ENCODE measurements around the gene CCDC152. TPM values are rescaled to one million over a fixed set of nuclear protein-coding genes. Genes with fewer than 3 reads are reported as not detected.

CCDC152 gene
- total RNA-seq, 1 experiment from 2014 or later = not detected

DNA sequence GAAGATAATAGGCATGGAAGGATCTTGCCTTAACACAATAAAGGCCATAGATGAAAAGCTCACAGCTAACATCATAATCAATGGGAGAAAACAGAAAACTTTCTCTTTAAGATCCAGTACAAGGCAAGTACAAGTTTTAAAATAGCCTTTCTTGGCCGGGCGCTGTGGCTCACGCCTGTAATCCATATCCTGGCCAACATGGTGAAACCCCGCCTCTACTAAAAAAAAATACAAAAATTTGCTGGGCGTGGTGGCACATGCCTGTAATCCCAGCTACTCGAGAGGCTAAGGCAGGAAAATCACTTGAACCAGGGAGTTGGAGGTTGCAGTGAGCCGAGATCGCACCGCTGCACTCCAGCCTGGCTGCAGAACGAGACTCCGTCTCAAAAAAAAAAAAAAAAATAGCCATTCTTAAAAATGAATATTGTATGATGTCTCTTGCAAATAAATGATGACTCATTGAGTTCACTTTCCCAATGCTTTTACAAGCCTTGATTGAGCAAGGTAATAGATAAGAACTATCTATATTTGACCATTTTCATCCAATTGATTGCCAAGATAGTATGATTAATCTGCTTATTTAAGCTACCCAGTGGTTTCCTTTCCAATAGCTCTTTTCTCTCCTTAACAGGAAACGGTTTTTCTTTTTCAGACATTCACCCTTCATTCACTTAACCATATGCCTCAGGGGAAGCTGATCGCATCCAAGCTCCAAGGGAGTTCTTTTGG is 15.8 kb downstream of the CCDC152 start:
- intact Hi-C loops (cut with micrococcal nuclease) = loop anchor here (1.0 kb wide), 1 partner anchor 117 kb away; no protein-coding TSS in a partner anchor
- H3K4me3 ChIP-seq (ENCODE audit: low read length) = peak overlapping the region; percentile 53
- H3K9ac ChIP-seq (ENCODE audit: low read length) = peak overlapping the region; percentile 45
- peak overlapping the region; percentile 21; the same call in 1 of the 2 replicates for H2AFZ ChIP-seq (ENCODE audit: low read length)
- DNase-seq = peak; percentile 91
- H3K27ac ChIP-seq (ENCODE audit: low read length) = peak overlapping the region; percentile 85
- H3K9me3 ChIP-seq (ENCODE audit: low read length) = no peaks in the 10 kb centered on the region
- POLR2A ChIA-PET (ENCODE audit: unreplicated experiment) = interaction anchor here (0.6 kb wide), 1 partner anchor 28 kb away, joined by 4 read pairs; no protein-coding TSS in a partner anchor
- peak; percentile 80 for ATAC-seq
- H3K4me1 ChIP-seq (ENCODE audit: insufficient read depth, low read length) = peaks cover 24% of the 10 kb centered on the region
- H3K9me2 ChIP-seq (replicated peaks; ENCODE audit: low read length) = no peaks in the 10 kb centered on the region
- TF ChIP-seq, protein P1, sequence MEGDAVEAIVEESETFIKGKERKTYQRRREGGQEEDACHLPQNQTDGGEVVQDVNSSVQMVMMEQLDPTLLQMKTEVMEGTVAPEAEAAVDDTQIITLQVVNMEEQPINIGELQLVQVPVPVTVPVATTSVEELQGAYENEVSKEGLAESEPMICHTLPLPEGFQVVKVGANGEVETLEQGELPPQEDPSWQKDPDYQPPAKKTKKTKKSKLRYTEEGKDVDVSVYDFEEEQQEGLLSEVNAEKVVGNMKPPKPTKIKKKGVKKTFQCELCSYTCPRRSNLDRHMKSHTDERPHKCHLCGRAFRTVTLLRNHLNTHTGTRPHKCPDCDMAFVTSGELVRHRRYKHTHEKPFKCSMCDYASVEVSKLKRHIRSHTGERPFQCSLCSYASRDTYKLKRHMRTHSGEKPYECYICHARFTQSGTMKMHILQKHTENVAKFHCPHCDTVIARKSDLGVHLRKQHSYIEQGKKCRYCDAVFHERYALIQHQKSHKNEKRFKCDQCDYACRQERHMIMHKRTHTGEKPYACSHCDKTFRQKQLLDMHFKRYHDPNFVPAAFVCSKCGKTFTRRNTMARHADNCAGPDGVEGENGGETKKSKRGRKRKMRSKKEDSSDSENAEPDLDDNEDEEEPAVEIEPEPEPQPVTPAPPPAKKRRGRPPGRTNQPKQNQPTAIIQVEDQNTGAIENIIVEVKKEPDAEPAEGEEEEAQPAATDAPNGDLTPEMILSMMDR (conservative IDR thresholded peaks at IDR 0.05; ENCODE audit: low read depth, low read length) = no peak
- TF ChIP-seq EZH2 (IDR thresholded peaks at IDR 0.05; ENCODE audit: low read length, unreplicated experiment) (no peak), EZH2phosphoT487 (IDR thresholded peaks at IDR 0.05; ENCODE audit: borderline replicate concordance, low read length) (no peak)
- no peaks in the 10 kb centered on the region for H3F3A ChIP-seq (ENCODE audit: low read length, unreplicated experiment)
- peak overlapping the region; percentile 78 for H3K4me2 ChIP-seq (ENCODE audit: low read length)
- no TSS peak for BruUV-seq (replicated peaks)
- no peaks in the 10 kb centered on the region for H4K20me1 ChIP-seq (ENCODE audit: low read length)
- no peaks in the 10 kb centered on the region for H3K36me3 ChIP-seq (ENCODE audit: low read depth, low read length)
- no peaks in the 10 kb centered on the region for H3K79me2 ChIP-seq (ENCODE audit: low read length)
- H3K27me3 ChIP-seq (ENCODE audit: low read length) = no peaks in the 10 kb centered on the region
- CTCF ChIA-PET = interaction anchor here (1.5 kb wide), 1 partner anchor 117 kb away, joined by 8 read pairs; no protein-coding TSS in a partner anchor

DNA sequence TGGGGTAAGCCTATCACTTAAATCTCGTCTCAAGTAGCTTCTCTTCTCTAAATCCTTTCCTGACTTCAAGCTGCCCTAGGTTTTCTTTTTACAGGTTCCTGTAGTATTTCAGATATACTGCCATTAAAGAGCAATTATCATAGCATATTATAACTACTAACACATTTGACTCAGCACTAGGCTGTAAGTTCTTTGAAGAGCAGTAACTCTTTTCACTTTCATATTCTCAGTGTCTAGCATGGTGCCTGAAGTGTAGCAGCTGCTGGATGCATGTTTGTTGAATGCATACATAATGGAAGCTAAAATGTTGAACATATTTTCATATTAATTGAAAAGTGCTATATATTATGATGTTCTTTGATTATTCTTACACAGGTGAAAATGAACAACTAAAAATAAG is 22.5 kb downstream of the CCDC152 start:
- Histone ChIP-seq H3K4me2 (ENCODE audit: low read length) (no peak overlapping the region), H3K4me3 (ENCODE audit: low read length) (no peak overlapping the region), H3K27me3 (ENCODE audit: low read length) (no peaks in the 10 kb centered on the region), H3K79me2 (ENCODE audit: low read length) (no peaks in the 10 kb centered on the region), H3F3A (ENCODE audit: low read length, unreplicated experiment) (no peaks in the 10 kb centered on the region), H3K9me3 (ENCODE audit: low read length) (no peaks in the 10 kb centered on the region), H2AFZ (ENCODE audit: low read length) (no peak overlapping the region), H4K20me1 (ENCODE audit: low read length) (no peaks in the 10 kb centered on the region), H3K27ac (ENCODE audit: low read length) (no peak overlapping the region), H3K9me2 (replicated peaks; ENCODE audit: low read length) (no peaks in the 10 kb centered on the region), H3K4me1 (ENCODE audit: insufficient read depth, low read length) (peaks cover 6% of the 10 kb centered on the region), H3K36me3 (ENCODE audit: low read depth, low read length) (no peaks in the 10 kb centered on the region), H3K9ac (ENCODE audit: low read length) (no peak overlapping the region)
- POLR2A ChIA-PET (ENCODE audit: unreplicated experiment) = no interaction called here
- intact Hi-C loops (cut with micrococcal nuclease) = no loop called here
- ATAC-seq = no peak
- TF ChIP-seq EZH2 (IDR thresholded peaks at IDR 0.05; ENCODE audit: low read length, unreplicated experiment) (no peak), EZH2phosphoT487 (IDR thresholded peaks at IDR 0.05; ENCODE audit: borderline replicate concordance, low read length) (no peak)
- TF ChIP-seq, protein P1 (conservative IDR thresholded peaks at IDR 0.05; ENCODE audit: low read depth, low read length) = no peak
- CTCF ChIA-PET = no interaction called here
- DNase-seq = no peak
- no TSS peak for BruUV-seq (replicated peaks)

DNA sequence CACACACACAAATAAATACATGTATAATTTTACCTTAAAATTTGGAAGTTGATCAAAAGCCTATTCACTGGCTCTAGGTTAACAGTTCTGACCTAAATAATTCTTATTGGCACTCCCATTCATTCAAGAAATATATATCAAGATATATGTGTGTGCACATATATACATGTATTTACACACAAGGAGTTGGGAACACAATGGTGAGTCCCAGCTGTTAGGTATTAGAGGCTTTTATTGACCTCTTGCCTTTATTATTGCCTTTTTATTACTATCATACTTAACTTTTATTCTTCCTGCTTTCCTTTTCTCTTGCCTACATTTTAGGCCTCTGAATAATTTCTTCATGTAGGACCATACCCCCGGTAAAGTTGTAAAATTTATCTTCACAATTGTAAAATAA is 25.0 kb downstream of the CCDC152 start:
- no peaks in the 10 kb centered on the region for H3F3A ChIP-seq (ENCODE audit: low read length, unreplicated experiment)
- POLR2A ChIA-PET (ENCODE audit: unreplicated experiment) = no interaction called here
- H3K4me3 ChIP-seq (ENCODE audit: low read length) = no peak overlapping the region
- CTCF ChIA-PET = interaction anchor here (0.5 kb wide), 1 partner anchor 108 kb away, joined by 3 read pairs; no protein-coding TSS in a partner anchor
- peaks cover 6% of the 10 kb centered on the region for H3K4me1 ChIP-seq (ENCODE audit: insufficient read depth, low read length)
- peaks cover 11% of the 10 kb centered on the region for H3K9me3 ChIP-seq (ENCODE audit: low read length)
- TF ChIP-seq, protein P1 (conservative IDR thresholded peaks at IDR 0.05; ENCODE audit: low read depth, low read length) = no peak
- TF ChIP-seq EZH2 (IDR thresholded peaks at IDR 0.05; ENCODE audit: low read length, unreplicated experiment) (no peak), EZH2phosphoT487 (IDR thresholded peaks at IDR 0.05; ENCODE audit: borderline replicate concordance, low read length) (no peak)
- intact Hi-C loops (cut with micrococcal nuclease) = no loop called here
- DNase-seq (no peak), ATAC-seq (no peak)
- no peaks in the 10 kb centered on the region for H3K9me2 ChIP-seq (replicated peaks; ENCODE audit: low read length)
- H2AFZ ChIP-seq (ENCODE audit: low read length) = no peak overlapping the region
- no peak overlapping the region for H3K27ac ChIP-seq (ENCODE audit: low read length)
- H3K36me3 ChIP-seq (ENCODE audit: low read depth, low read length) = 0 out of 2 replicates have a peak, but pooled peaks cover 1% of the 10 kb centered on the region
- H4K20me1 ChIP-seq (ENCODE audit: low read length) = no peaks in the 10 kb centered on the region
- H3K79me2 ChIP-seq (ENCODE audit: low read length) = no peaks in the 10 kb centered on the region
- BruUV-seq (replicated peaks) = no TSS peak
- no peaks in the 10 kb centered on the region for H3K27me3 ChIP-seq (ENCODE audit: low read length)
- H3K9ac ChIP-seq (ENCODE audit: low read length) = no peak overlapping the region
- no peak overlapping the region for H3K4me2 ChIP-seq (ENCODE audit: low read length)
